Gastrocnemius medialis (tissue), 4 donors: Measurements from ENCODE around the gene KIR2DL3. TPM values are rescaled to one million over a fixed set of nuclear protein-coding genes. Genes with fewer than 3 reads are reported as not detected.
"Not testable (repeated sequence)": the region's sequence is repeated elsewhere in the genome, so short reads cannot be mapped to it uniquely, and the experiment has no call there.

ENCODE experiments used
- ATAC-seq, 2 donors: fragments of 150-250 bp; one replicate each; pipeline ENCODE4 v1.9.1; 2016
- DNase-seq, 2 donors: peaks; one replicate each; pipeline ENCODE4 v3.0.0-alpha.2; 2019
- H3K27ac ChIP-seq, 4 donors: fragments of 200-600 bp; sonication (generic); 1 replicate in 1 of 4; 2 replicates in 3 of 4; pipeline ENCODE4 v1.5.1; 2016 to 2018; ENCODE audit warnings: mild to moderate bottlenecking in 2 of 4, moderate library complexity in 1 of 4
- H3K27me3 ChIP-seq, 3 donors: fragments of 200-600 bp; sonication (generic) in 2 of 3; 1 replicate in 1 of 3; 2 replicates in 2 of 3; pipeline versions ENCODE4 v1.5.1 to v1.6.0; 2016 to 2019; ENCODE audit warnings: mild to moderate bottlenecking in 1 of 3, moderate library complexity in 1 of 3
- H3K36me3 ChIP-seq, 2 donors: fragments of 200-600 bp; sonication (generic) in 1 of 2; one replicate each; pipeline ENCODE4 v1.5.1; 2017 to 2018
- H3K4me1 ChIP-seq, 2 donors: fragments of 200-600 bp; sonication (generic) in 1 of 2; one replicate each; pipeline ENCODE4 v1.5.1; 2016 to 2017; ENCODE audit warnings: mild to moderate bottlenecking in 2 of 2
- H3K4me3 ChIP-seq, 4 donors: fragments of 200-600 bp; sonication (generic) in 3 of 4; 1 replicate in 1 of 4; 2 replicates in 3 of 4; pipeline ENCODE4 v1.5.1; 2016 to 2019; ENCODE audit warnings: mild to moderate bottlenecking in 2 of 4
- H3K9me3 ChIP-seq, 3 donors: fragments of 200-600 bp; sonication (generic) in 2 of 3; 1 replicate in 1 of 3; 2 replicates in 2 of 3; pipeline ENCODE4 v1.5.1; 2016 to 2019
- POLR2A ChIP-seq, 2 donors: fragments of 450-650 bp; IDR thresholded peaks; one replicate each; pipeline ENCODE4 v1.6.1; 2017; ENCODE audit warnings: antibody characterized with exemption in 2 of 2, mild to moderate bottlenecking in 2 of 2, moderate library complexity in 2 of 2
- in situ Hi-C, 4 donors: fragments of 200-750 bp; cut with MboI; loops; one replicate each; pipeline versions ENCODE4 v1.15.0 to v1.8.0; 2017; ENCODE audit warnings: low sequenced_read_pairs in 4 of 4
- intact Hi-C: fragments of 100-400 bp; cut with DNase I; formaldehyde crosslinking; loops from one replicate; pipeline ENCODE4 v1.15.1; 2023; ENCODE audit warnings: low total_unique reads
- total RNA-seq, 4 donors: library from RNA; depleted of rRNA; stranded (reverse); fragments of >200 nt; gene quantifications; one replicate each; pipeline versions ENCODE4 v1.1.0 to v1.2.3, GENCODE V29; 2016
- TF ChIP-seq, protein P1 (sequence below), 5 experiments: fragments of 450-650 bp in 3 of 5; fragments of 200-600 bp in 2 of 5; sonication (generic) in 2 of 5; IDR thresholded peaks in 4 of 5; conservative IDR thresholded peaks in 1 of 5; 1 replicate in 4 of 5; 2 replicates in 1 of 5; pipeline ENCODE4 v1.5.1; 2016 to 2019; ENCODE audit warnings: antibody characterized with exemption in 5 of 5, mild to moderate bottlenecking in 3 of 5, moderate library complexity in 3 of 5

Gene KIR2DL3
- total RNA-seq, 4 donors from 2014 or later = not detected

DNA sequence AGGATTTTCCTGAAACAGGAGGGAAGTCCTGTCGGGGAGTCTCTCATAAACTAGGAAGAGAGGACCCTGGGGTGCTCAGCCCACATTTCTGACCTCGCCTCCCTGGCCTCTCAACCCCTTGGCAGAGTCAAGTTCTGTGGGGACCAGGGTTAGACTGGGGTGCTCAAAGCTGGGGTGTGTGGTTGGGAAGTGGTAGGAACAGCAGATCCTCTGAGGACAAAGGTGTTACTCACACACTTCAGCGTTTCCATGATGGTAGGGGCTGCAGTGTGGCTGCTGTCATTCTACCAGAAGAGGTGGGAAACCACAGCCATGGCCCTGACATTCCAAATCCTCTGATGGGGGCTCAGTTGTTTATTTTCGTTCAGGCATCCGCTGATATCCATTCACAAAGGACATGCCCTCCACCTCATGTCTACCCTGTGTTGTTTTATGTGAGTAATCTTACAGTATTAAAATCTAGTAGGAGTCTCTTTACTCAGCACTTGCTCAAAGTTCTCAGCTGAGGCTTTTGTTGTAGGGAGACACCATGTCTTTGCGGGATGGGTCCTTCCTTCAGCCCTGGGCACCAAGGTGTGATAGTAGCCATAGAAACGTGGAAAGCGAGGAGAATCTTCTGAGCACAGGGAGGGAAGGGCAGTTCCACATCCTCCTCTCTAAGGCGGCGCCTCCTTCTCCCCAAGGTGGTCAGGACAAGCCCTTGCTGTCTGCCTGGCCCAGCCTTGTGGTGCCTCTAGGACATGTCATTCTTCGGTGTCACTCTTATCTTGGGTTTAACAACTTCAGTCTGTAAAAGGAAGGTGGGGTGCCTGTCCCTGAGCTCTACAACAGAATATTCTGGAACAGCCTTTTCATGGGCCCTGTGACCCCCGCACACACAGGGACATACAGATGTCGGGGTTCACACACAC, 1.5 kb downstream of the KIR2DL3 start:
- in situ Hi-C loops (no loop called here), intact Hi-C loops (no loop called here)
- TF ChIP-seq, protein P1, sequence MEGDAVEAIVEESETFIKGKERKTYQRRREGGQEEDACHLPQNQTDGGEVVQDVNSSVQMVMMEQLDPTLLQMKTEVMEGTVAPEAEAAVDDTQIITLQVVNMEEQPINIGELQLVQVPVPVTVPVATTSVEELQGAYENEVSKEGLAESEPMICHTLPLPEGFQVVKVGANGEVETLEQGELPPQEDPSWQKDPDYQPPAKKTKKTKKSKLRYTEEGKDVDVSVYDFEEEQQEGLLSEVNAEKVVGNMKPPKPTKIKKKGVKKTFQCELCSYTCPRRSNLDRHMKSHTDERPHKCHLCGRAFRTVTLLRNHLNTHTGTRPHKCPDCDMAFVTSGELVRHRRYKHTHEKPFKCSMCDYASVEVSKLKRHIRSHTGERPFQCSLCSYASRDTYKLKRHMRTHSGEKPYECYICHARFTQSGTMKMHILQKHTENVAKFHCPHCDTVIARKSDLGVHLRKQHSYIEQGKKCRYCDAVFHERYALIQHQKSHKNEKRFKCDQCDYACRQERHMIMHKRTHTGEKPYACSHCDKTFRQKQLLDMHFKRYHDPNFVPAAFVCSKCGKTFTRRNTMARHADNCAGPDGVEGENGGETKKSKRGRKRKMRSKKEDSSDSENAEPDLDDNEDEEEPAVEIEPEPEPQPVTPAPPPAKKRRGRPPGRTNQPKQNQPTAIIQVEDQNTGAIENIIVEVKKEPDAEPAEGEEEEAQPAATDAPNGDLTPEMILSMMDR (IDR thresholded peaks at IDR 0.05 in 4 of 5, conservative IDR thresholded peaks at IDR 0.05 in 1 of 5) = no peak
- no peak for TF ChIP-seq POLR2A (IDR thresholded peaks at IDR 0.05)
- no peaks in the 10 kb centered on the region for H3K9me3 ChIP-seq
- H3K27ac ChIP-seq = no peak overlapping the region
- H3K4me3 ChIP-seq = no peak overlapping the region
- H3K4me1 ChIP-seq = no peaks in the 10 kb centered on the region
- no peak for DNase-seq
- no peak for ATAC-seq
- H3K27me3 ChIP-seq = no peaks in the 10 kb centered on the region
- no peaks in the 10 kb centered on the region for H3K36me3 ChIP-seq

DNA sequence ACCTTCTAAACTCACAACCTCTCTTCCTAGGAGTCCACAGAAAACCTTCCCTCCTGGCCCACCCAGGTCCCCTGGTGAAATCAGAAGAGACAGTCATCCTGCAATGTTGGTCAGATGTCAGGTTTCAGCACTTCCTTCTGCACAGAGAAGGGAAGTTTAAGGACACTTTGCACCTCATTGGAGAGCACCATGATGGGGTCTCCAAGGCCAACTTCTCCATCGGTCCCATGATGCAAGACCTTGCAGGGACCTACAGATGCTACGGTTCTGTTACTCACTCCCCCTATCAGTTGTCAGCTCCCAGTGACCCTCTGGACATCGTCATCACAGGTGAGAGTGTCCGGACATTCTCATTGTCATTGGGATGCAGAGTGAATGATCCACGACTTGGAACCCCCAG, 3.6 kb downstream of the KIR2DL3 start:
- intact Hi-C loops, H3K36me3 ChIP-seq, ATAC-seq, H3K9me3 ChIP-seq, H3K27me3 ChIP-seq, DNase-seq, H3K4me3 ChIP-seq, H3K27ac ChIP-seq, H3K4me1 ChIP-seq, in situ Hi-C loops: not testable (repeated sequence)

DNA sequence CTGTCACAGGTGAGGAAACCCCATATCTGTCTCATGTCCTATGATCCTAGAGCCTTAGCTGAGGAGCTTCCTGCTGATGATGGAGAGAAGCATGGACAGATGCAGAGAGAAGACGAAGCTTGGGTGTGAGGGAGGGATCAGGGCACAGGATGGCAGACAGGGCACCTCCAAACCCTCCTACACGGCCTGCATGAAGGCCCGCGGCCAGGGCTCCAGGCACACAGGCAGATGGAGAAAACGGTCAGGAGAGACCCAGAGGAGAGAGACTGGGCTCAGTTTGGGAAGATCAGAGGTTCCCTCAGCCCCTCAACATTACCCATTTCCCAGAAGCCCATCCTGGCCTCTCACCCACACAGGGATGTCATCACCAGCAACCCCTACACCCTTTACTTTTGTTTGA, 5.8 kb downstream of the KIR2DL3 start:
- H3K27me3 ChIP-seq, in situ Hi-C loops, H3K4me3 ChIP-seq, H3K4me1 ChIP-seq, ATAC-seq, DNase-seq, H3K9me3 ChIP-seq, intact Hi-C loops, H3K27ac ChIP-seq, H3K36me3 ChIP-seq: not testable (repeated sequence)

DNA sequence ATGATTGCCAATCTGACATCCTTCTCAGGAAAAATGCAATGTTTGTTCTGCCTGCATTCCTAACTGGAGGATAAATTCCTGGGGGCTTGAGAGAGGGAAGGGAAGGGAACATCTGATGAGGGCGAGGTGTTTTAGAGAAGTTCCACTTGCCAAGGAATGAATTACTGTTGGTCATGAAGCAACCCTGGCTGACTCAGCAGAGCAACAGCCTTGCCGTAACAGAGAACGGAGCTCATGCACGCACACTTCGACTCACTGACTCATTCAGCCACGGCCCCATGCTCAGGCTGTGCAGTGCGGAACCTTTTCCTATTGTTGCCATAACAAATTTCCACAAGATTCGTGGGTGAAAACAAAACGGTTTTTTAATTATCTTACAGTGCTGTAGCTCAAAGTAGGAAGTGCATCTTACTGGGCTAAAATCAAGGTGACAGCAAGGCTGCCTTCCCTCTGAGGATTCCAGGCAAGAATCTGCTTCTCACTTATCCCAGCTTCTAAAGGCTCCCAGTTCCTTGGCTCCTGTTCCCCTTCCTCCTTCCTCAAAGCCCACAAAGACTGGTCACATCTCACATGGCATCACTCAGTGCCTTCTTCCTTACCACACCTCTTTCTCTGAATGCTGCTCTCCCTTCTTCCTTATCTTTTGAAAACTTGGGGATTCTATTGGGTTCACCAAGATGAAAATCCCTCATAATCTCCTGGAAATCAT, 9.5 kb downstream of the KIR2DL3 start:
- H3K4me3 ChIP-seq, H3K9me3 ChIP-seq, H3K36me3 ChIP-seq, DNase-seq, in situ Hi-C loops, H3K27ac ChIP-seq, H3K27me3 ChIP-seq, H3K4me1 ChIP-seq, intact Hi-C loops, ATAC-seq: not testable (repeated sequence)

DNA sequence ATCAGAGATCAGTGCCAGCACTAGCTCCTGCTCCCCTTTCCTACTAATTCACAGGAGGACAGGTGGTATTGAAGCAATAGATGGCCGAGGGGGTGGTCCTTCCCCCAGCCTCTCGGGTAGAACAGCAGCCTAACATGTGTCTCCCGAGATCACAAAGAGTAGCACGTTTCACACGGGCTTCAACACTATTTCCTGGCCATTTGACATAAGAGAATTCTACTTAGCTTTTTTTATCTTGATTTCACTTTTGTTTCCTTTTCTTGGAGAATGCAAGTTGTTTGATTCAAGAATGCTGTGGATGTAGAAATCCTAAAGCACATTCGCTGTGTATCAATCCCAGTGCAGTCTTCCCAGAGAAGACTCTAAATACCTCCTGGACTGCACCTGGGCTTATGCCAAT, 12.0 kb downstream of the KIR2DL3 start:
- H3K36me3 ChIP-seq, in situ Hi-C loops, H3K9me3 ChIP-seq, H3K27me3 ChIP-seq, H3K4me1 ChIP-seq, intact Hi-C loops, H3K4me3 ChIP-seq, DNase-seq, ATAC-seq, H3K27ac ChIP-seq: not testable (repeated sequence)

DNA sequence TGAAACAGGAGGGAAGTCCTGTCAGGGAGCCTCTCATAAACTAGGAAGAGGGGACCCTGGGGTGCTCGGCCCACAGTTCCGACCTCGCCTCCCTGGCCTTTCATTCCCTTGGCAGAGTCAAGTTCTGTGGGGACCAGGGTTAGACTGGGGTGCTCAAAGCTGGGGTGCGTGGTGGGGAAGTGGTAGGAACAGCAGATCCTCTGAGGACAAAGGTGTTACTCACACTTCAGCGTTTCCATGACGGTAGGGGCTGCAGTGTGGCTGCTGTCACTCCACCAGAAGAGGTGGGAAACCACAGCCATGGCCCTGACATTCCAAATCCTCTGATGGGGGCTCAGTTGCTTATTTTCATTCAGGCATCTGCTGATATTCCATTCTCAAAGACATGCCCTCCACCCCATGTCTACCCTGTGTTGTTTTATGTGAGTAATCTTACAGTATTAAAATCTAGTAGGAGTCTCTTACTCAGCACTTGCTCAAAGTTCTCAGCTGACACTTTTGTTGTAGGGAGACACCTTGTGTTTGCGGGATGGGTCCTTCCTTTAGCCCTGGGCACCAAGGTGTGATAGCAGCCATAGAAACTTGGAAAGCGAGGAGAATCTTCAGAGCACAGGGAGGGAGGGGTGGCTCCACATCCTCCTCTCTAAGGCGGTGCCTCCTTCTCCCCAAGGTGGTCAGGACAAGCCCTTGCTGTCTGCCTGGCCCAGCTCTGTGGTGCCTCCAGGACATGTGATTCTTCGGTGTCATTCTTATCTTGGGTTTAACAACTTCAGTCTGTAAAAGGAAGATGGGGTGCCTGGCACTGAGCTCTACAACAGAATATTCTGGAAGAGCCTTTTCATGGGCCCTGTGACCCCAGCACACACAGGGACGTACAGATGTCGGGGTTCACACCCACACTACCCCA, 18.1 kb downstream of the KIR2DL3 start:
- H3K36me3 ChIP-seq, DNase-seq, H3K4me1 ChIP-seq, ATAC-seq, H3K9me3 ChIP-seq, H3K27me3 ChIP-seq, in situ Hi-C loops, H3K4me3 ChIP-seq, H3K27ac ChIP-seq, intact Hi-C loops: not testable (repeated sequence)

DNA sequence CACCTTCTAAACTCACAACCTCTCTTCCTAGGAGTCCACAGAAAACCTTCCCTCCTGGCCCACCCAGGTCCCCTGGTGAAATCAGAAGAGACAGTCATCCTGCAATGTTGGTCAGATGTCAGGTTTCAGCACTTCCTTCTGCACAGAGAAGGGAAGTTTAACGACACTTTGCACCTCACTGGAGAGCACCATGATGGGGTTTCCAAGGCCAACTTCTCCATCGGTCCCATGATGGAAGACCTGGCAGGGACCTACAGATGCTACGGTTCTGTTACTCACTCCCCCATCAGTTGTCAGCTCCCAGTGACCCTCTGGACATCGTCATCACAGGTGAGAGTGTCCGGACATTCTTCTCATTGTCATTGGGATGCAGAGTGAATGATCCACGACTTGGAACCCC, 20.3 kb downstream of the KIR2DL3 start:
- intact Hi-C loops, H3K4me3 ChIP-seq, ATAC-seq, in situ Hi-C loops, H3K9me3 ChIP-seq, DNase-seq, H3K36me3 ChIP-seq, H3K27ac ChIP-seq, H3K27me3 ChIP-seq, H3K4me1 ChIP-seq: not testable (repeated sequence)

DNA sequence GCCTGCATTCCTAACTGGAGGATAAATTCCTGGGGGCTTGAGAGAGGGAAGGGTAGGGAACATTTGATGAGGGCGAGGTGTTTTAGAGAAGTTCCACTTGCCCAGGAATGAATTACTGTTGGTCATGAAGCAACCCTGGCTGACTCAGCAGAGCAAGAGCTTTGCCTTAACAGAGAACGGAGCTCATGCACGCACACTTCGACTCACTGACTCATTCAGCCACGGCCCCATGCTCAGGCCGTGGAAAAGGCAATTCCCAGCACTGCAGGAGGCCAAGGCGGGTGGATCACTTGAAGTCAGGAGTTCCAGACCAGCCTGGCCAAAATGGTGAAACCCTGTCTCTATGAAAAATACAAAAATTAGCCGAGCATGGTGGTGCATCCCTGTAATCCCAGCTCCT, 25.9 kb downstream of the KIR2DL3 start:
- H3K4me3 ChIP-seq, in situ Hi-C loops, H3K9me3 ChIP-seq, DNase-seq, H3K27ac ChIP-seq, H3K36me3 ChIP-seq, H3K4me1 ChIP-seq, H3K27me3 ChIP-seq, intact Hi-C loops, ATAC-seq: not testable (repeated sequence)

DNA sequence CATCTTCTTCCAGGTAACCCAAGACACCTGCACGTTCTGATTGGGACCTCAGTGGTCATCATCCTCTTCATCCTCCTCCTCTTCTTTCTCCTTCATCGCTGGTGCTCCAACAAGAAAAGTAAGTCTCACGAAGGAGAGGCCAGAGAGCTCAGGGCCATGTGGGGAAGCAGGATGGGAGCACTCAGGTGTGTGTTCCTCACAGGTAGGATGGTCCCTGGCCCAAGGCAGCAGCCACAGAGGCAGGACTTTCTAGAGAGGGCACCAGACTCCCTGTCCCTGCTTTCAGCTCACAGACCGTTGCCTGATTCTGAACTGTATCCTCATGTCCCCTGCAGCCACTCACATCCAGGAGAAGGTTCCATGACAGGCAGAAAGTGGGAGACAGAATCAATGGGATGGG, 28.2 kb downstream of the KIR2DL3 start:
- in situ Hi-C loops, H3K4me3 ChIP-seq, H3K27ac ChIP-seq, H3K4me1 ChIP-seq, H3K27me3 ChIP-seq, DNase-seq, intact Hi-C loops, H3K36me3 ChIP-seq, ATAC-seq, H3K9me3 ChIP-seq: not testable (repeated sequence)

DNA sequence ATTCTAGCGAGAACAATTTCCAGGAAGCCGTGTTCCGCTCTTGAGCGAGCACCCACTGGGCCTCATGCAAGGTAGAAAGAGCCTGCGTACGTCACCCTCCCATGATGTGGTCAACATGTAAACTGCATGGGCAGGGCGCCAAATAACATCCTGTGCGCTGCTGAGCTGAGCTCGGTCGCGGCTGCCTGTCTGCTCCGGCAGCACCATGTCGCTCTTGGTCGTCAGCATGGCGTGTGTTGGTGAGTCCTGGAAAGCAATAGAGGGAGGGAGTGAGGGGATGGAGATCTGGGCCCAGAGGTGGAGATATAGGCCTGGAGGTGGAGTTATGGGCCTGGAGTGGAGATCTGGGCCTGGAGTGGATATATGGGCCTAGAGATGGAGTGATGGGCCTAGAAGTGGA, 31.3 kb downstream of the KIR2DL3 start, which contains the start of gene KIR2DL1:
TSS of gene KIR2DL1 (plus strand) at position 148 of the 400 bp plus-strand sequence. CDS start at position 206, 58 bp downstream.
- H3K4me1 ChIP-seq, H3K4me3 ChIP-seq, H3K27me3 ChIP-seq, ATAC-seq, H3K27ac ChIP-seq, DNase-seq, H3K36me3 ChIP-seq, in situ Hi-C loops, H3K9me3 ChIP-seq: not testable (repeated sequence)
- intact Hi-C loops = loop anchor here (10.0 kb wide), 1 partner anchor 75 kb away; no protein-coding TSS in a partner anchor
